VCaP (cell line): ENCODE measurements around the gene BRSK1.
A peak's percentile ranks its signal among the peaks of the same experiment; 100 is the strongest.

Source experiments
- H3K27ac ChIP-seq: fragments of 450-650 bp; 2 replicates; pipeline ENCODE4 v1.5.1; 2017
- TF ChIP-seq, protein P1 (sequence below): fragments of 450-650 bp; conservative IDR thresholded peaks from 2 replicates; pipeline ENCODE4 v1.5.1; 2017; ENCODE audit warnings: mild to moderate bottlenecking, moderate library complexity

Gene BRSK1

DNA sequence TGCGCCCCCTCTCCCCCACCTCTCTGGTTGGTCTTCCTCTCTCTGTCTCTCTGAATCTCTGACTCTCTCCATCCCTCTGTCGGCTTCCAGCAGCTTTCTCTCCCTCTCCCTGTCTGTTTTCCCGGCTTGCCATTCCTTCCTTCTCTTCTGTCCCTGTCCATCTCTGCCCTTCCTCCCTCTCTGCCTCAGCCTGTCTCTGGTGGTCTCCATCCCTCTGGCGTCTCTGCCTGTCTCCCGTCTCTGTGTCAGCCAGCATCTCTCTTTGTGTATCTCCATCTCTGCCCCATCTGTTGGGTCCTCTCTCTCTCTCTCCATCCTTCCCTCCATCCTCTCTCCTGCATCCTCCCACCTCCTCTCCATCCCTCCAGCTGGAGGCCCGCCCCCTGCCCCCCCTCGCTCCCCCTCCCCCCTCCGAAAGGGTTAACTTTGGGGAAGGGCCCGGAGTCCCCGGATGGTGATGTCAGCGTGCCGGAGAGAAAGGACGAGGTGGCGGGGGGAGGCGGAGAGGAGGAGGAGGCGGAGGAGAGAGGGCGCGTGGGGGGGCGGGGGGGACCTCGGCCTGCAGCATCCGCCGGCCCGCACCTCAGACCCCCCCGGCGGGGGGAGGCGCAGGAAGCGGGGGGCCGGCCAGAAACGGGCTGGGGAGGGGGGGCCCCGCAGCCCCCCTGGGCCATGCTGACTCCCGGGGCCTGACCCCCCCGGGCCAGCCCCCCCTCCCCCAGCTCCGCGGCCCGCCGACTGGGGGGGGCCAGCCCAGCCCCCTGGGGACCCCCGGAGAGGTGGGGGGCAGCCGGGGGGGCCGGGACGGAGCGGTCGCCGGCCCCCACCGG lies at the start of gene BRSK1:
Gene BRSK1, plus strand, starts transcription at position 450 of the 830 bp plus-strand sequence. CDS start 446 bp downstream, outside the sequence.
- TF ChIP-seq, protein P1, sequence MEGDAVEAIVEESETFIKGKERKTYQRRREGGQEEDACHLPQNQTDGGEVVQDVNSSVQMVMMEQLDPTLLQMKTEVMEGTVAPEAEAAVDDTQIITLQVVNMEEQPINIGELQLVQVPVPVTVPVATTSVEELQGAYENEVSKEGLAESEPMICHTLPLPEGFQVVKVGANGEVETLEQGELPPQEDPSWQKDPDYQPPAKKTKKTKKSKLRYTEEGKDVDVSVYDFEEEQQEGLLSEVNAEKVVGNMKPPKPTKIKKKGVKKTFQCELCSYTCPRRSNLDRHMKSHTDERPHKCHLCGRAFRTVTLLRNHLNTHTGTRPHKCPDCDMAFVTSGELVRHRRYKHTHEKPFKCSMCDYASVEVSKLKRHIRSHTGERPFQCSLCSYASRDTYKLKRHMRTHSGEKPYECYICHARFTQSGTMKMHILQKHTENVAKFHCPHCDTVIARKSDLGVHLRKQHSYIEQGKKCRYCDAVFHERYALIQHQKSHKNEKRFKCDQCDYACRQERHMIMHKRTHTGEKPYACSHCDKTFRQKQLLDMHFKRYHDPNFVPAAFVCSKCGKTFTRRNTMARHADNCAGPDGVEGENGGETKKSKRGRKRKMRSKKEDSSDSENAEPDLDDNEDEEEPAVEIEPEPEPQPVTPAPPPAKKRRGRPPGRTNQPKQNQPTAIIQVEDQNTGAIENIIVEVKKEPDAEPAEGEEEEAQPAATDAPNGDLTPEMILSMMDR: no peak
- peak within 1 kb of the TSS; percentile 72 for H3K27ac ChIP-seq

DNA sequence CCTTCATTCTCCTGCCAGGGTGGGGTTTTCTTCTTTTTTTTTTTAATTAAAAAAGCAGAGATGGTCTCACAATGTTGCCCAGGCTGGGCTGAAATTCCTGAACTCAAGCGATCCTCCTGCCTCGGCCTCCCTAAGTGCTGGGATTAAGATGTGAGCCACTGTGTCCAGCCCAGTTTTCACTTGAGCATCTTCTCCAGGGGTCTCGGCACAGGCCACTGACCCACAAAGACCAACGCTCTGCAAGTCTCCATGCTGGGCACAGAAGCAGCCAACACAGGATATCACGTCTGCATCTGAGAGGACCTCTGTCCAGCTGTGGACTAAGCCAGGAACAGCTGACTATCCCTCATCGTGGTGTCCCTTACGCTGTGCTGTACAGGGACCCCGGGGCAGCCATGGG lies 45.8 kb upstream of the BRSK1 start:
- H3K27ac ChIP-seq: no peak overlapping the region
- TF ChIP-seq, protein P1: no peak

DNA sequence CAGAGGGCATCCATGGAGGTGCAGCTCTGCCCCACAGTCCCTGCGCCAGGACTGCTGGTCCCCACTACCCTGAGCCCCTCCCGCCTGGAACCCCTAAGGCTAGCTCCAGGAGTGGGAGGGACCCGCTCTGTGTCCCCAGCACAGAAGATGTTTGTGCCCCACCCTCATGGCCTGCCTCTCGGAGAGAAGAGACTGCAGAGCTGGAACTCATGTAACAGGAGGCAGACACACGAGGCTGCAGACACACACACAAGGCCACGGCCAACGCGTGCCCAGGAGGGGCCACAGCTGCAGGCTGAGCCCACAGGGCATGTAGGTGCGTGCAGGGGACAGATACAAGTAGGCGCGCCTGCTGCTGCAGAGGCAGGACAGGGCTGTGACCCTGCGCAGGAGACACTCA lies 44.8 kb upstream of the BRSK1 start:
- TF ChIP-seq, protein P1: no peak
- no peak overlapping the region for H3K27ac ChIP-seq

DNA sequence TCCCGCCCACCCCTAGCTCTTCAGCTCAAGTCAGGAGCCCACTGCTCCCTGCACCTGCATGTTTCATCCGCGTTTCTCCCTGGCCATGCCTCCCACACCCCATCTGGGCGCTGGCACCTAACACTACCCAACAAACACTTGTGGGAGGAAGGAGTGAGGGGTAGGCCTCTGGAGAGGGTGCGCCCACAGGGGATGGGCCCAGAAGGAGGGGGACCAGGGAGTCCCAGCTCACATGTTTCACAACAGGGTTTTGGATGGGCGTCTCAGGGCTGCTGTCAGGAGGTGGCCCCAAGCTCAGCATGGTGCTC lies 43.1 kb upstream of the BRSK1 start:
- H3K27ac ChIP-seq: no peak overlapping the region
- TF ChIP-seq, protein P1: no peak

DNA sequence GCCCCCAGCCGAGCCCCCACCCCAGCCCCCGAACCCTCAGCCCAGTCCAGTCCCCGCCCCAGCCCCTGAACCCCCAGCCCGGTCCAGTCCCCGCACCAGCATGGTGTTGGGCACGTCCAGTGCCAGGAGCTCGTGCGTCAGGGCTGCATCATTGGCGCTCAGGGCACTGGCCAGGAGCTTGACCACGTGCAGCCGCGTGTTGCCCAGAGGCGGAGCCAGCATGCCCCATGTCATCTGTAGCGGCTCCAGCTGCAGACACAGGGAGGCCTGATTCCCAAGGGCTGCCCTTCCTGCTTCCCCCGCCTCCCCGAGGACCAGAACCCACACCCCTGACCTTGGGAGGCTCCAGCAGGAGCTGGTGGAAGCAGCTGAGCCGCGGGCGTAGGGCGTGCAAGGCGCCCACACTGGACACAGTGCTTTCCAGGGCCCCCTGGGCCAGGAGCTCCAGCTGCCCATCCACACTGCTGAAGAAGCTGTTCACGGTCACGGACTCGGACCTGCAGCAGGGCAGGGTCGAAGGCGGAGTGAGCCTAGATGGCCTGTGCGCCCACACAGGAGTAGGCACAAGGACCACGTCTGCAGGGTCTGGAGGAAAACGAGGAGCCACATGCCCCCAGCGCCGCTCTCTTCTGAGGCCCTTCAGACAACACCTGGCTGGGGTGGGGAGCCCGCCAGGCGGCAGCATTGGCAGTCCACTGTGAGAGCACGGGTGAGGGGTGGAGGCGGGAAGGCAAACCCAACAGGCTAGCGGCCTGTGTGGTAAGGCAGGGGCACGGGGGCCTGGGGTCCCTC lies 42.5 kb upstream of the BRSK1 start:
- TF ChIP-seq, protein P1: no peak
- H3K27ac ChIP-seq: no peak overlapping the region

DNA sequence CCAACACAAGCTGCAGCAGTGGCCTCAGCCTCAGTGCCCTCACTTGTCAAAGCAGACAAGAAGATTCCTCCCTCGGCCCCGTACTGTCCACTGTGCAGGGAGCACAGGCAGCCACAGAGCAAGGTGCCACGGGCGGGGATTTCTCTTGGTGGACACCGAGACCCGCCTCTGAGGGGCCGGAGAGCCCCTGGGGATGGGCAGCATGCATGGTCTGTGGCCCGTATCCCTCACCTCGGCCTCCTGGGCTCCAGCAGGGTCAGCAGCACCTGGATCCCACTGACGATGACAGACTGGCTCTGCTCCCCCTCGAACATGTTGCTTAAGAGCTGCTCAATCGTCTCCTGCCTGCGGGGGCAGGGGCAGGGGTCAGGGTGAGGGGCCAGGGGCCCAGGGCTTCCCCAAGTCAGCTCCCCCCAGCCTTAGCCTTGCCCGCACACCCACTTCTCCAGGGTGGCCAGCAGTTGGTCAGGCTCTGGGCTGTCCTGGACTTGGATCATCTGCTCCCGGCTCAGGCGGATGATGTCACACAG lies 41.8 kb upstream of the BRSK1 start:
- H3K27ac ChIP-seq: no peak overlapping the region
- TF ChIP-seq, protein P1: no peak

DNA sequence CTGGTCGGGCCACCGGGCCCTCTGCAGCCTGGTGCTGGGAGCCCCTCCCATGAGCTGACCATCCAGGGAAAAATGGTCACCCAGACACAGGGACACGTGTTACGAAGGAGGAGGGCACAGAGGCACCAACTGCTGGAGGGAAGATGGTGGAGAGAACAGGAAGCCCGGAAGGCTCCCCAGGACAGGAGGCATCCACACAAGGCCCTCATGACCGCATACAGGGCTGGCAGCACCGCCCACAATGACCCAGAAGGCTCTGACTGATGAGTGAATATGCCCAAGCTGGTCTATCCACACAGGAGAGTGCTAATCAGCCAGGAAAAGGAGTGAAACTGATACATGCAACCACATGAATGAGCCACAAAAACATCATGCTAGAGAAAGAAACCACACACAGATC lies 41.3 kb upstream of the BRSK1 start:
- TF ChIP-seq, protein P1: no peak
- H3K27ac ChIP-seq: no peak overlapping the region
